ENCODE measurements around the gene PCYT2. TPM values are rescaled to one million over a fixed set of nuclear protein-coding genes. Genes with fewer than 3 reads are reported as not detected.

PCYT2 gene
- total and polyA plus RNA-seq, 9 of the 15 experiments (the other 6 are each of a cell fraction or from before 2014, with no cell fraction given) = 0.92 to 134 (median 82.5) TPM

DNA sequence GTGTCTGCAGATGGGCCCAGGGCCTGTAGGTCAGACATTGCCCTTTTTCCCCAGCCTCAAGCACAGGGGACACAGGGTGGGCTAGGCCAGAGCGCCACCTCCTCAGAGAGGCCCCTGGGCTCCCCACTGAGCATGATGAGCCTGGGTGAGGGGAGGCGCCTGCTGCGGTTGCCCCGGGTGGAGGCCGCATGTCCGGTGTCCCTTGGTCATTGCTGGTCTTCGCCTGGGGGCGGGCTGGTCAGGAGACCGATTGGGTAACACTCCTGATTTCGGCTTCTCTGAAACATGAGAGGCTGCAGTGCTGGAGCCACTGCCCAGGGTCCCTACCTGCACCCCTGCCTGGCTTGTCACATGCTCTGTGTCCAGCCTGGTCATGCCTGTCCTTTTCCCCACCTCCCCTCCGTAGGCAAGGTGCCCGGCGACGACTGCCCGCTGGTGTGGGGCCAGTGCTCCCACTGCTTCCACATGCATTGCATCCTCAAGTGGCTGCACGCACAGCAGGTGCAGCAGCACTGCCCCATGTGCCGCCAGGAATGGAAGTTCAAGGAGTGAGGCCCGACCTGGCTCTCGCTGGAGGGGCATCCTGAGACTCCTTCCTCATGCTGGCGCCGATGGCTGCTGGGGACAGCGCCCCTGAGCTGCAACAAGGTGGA is 11.6 kb downstream of the PCYT2 start (continued):
- TF ChIP-seq ZNF23 (CRISPR knock-in tag; IDR thresholded peaks at IDR 0.05) = no peak
- no peak for TF ChIP-seq ARID2 (IDR thresholded peaks at IDR 0.05)
- TF ChIP-seq BRCA1 (IDR thresholded peaks at IDR 0.05) = no peak
- TF ChIP-seq BRCA1 (CRISPR knock-in tag; IDR thresholded peaks at IDR 0.05) = no peak
- no peak for TF ChIP-seq DIDO1 (tag; IDR thresholded peaks at IDR 0.05; ENCODE audit: low read depth)
- TF ChIP-seq, protein P1, sequence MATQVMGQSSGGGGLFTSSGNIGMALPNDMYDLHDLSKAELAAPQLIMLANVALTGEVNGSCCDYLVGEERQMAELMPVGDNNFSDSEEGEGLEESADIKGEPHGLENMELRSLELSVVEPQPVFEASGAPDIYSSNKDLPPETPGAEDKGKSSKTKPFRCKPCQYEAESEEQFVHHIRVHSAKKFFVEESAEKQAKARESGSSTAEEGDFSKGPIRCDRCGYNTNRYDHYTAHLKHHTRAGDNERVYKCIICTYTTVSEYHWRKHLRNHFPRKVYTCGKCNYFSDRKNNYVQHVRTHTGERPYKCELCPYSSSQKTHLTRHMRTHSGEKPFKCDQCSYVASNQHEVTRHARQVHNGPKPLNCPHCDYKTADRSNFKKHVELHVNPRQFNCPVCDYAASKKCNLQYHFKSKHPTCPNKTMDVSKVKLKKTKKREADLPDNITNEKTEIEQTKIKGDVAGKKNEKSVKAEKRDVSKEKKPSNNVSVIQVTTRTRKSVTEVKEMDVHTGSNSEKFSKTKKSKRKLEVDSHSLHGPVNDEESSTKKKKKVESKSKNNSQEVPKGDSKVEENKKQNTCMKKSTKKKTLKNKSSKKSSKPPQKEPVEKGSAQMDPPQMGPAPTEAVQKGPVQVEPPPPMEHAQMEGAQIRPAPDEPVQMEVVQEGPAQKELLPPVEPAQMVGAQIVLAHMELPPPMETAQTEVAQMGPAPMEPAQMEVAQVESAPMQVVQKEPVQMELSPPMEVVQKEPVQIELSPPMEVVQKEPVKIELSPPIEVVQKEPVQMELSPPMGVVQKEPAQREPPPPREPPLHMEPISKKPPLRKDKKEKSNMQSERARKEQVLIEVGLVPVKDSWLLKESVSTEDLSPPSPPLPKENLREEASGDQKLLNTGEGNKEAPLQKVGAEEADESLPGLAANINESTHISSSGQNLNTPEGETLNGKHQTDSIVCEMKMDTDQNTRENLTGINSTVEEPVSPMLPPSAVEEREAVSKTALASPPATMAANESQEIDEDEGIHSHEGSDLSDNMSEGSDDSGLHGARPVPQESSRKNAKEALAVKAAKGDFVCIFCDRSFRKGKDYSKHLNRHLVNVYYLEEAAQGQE (IDR thresholded peaks at IDR 0.05; ENCODE audit: borderline replicate concordance) = no peak
- TF ChIP-seq, protein P1 (CRISPR knock-in tag; IDR thresholded peaks at IDR 0.05; ENCODE audit: low read depth) = no peak
- no peak for TF ChIP-seq ATF1 (CRISPR knock-in tag; IDR thresholded peaks at IDR 0.05)
- no peak for TF ChIP-seq ATF1 (tag; IDR thresholded peaks at IDR 0.05)
- TF ChIP-seq, protein P2, sequence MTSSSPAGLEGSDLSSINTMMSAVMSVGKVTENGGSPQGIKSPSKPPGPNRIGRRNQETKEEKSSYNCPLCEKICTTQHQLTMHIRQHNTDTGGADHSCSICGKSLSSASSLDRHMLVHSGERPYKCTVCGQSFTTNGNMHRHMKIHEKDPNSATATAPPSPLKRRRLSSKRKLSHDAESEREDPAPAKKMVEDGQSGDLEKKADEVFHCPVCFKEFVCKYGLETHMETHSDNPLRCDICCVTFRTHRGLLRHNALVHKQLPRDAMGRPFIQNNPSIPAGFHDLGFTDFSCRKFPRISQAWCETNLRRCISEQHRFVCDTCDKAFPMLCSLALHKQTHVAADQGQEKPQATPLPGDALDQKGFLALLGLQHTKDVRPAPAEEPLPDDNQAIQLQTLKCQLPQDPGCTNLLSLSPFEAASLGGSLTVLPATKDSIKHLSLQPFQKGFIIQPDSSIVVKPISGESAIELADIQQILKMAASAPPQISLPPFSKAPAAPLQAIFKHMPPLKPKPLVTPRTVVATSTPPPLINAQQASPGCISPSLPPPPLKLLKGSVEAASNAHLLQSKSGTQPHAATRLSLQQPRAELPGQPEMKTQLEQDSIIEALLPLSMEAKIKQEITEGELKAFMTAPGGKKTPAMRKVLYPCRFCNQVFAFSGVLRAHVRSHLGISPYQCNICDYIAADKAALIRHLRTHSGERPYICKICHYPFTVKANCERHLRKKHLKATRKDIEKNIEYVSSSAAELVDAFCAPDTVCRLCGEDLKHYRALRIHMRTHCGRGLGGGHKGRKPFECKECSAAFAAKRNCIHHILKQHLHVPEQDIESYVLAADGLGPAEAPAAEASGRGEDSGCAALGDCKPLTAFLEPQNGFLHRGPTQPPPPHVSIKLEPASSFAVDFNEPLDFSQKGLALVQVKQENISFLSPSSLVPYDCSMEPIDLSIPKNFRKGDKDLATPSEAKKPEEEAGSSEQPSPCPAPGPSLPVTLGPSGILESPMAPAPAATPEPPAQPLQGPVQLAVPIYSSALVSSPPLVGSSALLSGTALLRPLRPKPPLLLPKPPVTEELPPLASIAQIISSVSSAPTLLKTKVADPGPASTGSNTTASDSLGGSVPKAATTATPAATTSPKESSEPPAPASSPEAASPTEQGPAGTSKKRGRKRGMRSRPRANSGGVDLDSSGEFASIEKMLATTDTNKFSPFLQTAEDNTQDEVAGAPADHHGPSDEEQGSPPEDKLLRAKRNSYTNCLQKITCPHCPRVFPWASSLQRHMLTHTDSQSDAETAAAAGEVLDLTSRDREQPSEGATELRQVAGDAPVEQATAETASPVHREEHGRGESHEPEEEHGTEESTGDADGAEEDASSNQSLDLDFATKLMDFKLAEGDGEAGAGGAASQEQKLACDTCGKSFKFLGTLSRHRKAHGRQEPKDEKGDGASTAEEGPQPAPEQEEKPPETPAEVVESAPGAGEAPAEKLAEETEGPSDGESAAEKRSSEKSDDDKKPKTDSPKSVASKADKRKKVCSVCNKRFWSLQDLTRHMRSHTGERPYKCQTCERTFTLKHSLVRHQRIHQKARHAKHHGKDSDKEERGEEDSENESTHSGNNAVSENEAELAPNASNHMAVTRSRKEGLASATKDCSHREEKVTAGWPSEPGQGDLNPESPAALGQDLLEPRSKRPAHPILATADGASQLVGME (CRISPR knock-in tag; IDR thresholded peaks at IDR 0.05) = no peak
- TF ChIP-seq CXXC5 (CRISPR knock-in tag; IDR thresholded peaks at IDR 0.05) = no peak
- TF ChIP-seq ZNF354B (CRISPR knock-in tag; IDR thresholded peaks at IDR 0.05) = no peak
- TF ChIP-seq MCM3 (IDR thresholded peaks at IDR 0.05) = no peak
- no peak for TF ChIP-seq NFIC (IDR thresholded peaks at IDR 0.05)
